HG03521 (cell line): ENCODE results near the gene LAMA2.

Experiments
- ATAC-seq: cut with Tn5 transposase; IDR thresholded peaks from one replicate; pipeline ENCODE4 v1.9.1; 2021; ENCODE audit warnings: mild to moderate bottlenecking, moderate library complexity; ENCODE audit not compliant: unreplicated experiment

The LAMA2 gene

GRCh38 chr6:129546702-129547101 is 663.8 kb downstream of the LAMA2 start:
- no peak for ATAC-seq

- ATAC-seq, result no peak
Observed at GRCh38 chr6:129551486-129551885, 668.5 kb downstream of the LAMA2 start.

GRCh38 chr6:129552413-129552812 is 669.5 kb downstream of the LAMA2 start:
- ATAC-seq, result no peak

- no peak for ATAC-seq
Observed at GRCh38 chr6:129555206-129555832, 672.4 kb downstream of the LAMA2 start.

- no peak for ATAC-seq
Observed at GRCh38 chr6:129558248-129558647, 675.3 kb downstream of the LAMA2 start.

- no peak for ATAC-seq
Observed at GRCh38 chr6:129565366-129565765, 682.4 kb downstream of the LAMA2 start.

GRCh38 chr6:129565811-129566210 is 682.9 kb downstream of the LAMA2 start:
- ATAC-seq, result no peak
